ENCODE data around the gene GNPTG.

GRCh38 chr16:1335211-1335971 is 16.3 kb upstream of the GNPTG start:
- TF ChIP-seq CTCF (IDR thresholded peaks at IDR 0.05) = no peak
- TF ChIP-seq EP300 (IDR thresholded peaks at IDR 0.05) = no peak
- no peak for TF ChIP-seq POLR2AphosphoS5 (IDR thresholded peaks at IDR 0.05)
- no peak for TF ChIP-seq POLR2A (IDR thresholded peaks at IDR 0.05)
